Amniotic stem cell (primary cell): ENCODE data around the gene CFAP54.
"Not testable (repeated sequence)": the region's sequence is repeated elsewhere in the genome, so short reads cannot be mapped to it uniquely, and the experiment has no call there.

ENCODE experiments used
- DNase-seq: peaks from one replicate; lab custom pipeline; 2025; lab: John Stamatoyannopoulos, UW

The CFAP54 gene

DNA sequence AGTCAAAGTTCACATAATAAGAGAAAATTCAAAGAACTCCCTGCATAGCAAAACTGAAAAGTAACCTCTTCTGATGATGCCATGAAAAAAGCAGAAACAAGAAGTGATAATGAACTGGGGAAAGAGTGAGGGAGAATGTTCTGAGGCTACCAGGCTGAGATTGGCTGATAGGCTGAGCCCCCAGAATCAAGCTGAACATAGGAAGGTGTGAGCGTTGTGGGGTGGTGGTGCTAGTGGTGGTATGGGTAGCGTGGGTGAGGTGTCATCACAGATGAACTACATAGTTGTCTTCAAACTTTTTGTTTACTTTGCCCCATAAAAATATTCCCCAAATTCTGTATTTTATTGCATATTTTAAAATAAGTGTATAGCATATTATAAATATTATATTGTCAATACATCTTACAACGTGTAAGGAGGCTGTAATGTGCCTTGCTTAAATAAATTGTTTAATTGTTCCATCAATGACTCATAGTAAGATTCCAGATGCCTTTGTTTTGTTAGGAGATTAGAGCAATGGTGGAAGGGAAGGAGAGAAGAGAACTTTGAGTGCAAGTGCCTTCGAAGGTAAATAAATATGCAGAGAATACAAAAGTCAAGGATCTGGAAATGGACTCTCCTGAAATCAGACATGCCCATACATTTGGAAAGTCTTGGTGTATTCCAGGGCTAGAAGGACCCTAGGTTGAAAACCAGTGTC, 15.8 kb upstream of the CFAP54 start:
- no peak for DNase-seq

DNA sequence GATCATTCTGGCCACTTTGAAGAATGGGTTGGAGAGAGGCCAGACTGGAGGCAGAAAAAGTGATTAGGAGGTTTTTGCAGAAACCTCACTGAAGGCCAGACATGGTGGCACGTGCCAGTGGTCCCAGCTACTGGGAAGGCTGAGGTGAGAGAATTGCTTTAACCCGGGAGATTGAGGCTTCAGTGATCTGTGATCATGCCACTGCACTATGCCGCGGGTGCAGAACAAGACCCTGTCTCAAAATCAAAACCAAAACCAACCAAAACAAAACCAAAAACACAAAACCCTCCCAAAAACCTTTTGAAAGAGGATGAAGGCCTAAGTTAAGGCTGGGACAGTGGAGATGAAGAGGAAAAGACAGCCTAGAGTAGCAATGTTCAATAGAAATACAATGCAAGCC, 15.2 kb upstream of the CFAP54 start:
- DNase-seq: no peak

DNA sequence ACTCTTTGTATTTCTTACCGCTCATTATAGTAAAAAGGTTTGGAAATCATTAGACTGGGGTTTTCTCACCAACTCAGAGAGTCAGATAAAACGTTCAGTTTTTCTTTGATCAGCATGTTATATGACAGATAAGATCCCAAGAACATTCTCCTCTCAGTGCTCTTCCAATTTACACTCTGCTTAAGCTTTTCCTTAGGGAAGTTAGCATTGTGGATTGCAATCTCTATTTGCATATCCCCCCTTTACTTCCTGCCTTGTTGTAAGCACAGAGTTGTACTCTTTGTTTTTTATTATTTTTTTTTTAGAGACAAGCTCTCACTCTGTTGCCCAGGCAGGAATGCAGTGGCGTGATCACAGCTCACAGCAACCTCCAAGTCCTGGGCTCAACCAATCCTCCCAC, 11.4 kb upstream of the CFAP54 start:
- no peak for DNase-seq

DNA sequence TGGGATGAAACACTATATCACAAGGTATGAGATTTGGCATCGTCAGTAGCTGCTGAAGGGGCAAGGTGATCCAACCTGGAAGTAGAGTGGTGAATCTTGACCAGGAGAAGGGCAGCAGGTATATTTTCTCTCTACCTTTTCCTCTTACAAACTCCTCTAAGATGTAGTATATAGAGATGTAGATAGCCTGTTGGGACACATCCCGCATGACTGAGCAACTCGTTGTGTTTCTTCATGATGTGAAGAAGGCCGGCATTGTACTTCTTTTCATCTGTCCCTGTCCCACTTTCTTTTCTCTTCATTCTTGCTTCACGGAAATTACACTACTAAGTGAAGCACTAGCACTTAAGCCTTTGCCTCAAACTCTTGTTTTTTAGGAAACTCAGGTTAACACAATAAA, 7.3 kb upstream of the CFAP54 start:
- DNase-seq: no peak

DNA sequence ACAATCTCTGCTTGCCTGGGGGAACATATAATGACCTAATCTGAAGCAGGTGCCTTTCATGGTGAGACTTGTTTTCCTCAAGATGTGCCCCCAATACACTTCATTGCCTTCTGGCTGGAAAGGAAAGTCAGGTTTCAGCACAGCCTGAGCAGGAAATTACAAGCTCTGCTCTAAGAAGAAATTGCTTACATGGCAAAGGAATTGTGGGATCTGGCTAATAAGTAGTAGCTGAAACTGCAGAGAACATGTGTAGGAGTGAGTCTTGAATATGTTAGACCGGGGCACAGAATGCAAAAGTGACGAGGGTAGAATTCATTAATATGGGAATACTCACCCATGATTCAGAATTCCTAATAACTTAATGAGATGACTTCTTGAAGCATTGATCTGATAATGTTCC, 6.3 kb upstream of the CFAP54 start:
- no peak for DNase-seq

DNA sequence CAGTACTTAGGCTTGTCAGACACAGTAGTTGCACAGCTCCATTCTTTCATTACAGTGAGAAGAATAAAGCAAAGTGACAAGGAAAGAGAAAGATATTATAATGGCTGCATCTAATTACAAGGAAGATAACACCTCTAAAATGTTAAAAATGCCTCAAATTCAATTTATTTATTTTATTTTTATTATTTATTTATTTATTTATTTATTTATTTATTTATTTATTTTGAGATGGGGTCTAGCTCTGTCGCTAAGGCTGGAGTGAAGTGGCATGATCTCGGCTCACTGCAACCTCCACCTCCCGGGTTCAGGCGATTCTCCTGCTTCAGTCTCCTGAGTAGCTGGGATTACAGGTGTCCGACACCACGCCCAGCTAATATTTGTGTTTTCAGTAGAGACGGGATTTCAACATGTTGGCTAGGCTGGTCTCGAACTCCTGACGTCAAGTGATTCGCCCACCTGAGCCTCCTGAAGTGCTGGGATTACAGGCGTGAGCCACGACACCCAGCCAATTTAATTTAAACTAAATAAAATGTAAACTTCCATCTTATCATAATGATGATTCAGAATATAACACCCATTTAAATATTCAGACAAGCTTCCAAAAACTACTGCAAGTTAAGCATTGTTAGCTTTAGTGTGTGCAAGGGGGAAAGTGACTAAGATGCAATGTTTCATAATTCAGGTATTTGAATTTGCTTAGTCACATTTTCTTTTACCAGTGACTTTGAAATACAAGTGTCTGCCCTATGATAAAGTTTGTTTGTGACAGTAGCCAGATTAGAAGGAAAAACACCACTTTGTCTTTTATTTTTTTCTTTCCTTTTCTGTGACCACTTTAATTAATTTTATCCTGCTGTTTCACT, 2.4 kb upstream of the CFAP54 start:
- no peak for DNase-seq

DNA sequence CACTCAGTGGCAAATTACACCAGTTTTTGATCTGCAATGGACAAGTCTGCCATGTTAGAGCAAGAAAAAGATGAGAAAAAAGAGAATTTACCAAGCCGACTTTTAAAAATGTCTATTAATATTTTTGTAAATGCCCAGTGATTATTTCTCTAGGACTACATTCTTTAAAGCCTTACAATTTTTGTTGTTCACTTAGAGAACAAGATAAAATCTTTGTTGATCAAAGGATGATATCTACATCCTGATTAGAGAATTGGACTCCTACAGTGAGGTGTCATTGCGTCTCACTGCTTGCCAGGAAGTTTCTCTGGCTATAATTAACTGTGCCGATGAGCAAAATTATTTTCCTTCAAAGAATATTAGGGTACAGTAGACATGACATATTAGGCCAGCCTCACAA, 1.7 kb upstream of the CFAP54 start:
- no peak for DNase-seq

DNA sequence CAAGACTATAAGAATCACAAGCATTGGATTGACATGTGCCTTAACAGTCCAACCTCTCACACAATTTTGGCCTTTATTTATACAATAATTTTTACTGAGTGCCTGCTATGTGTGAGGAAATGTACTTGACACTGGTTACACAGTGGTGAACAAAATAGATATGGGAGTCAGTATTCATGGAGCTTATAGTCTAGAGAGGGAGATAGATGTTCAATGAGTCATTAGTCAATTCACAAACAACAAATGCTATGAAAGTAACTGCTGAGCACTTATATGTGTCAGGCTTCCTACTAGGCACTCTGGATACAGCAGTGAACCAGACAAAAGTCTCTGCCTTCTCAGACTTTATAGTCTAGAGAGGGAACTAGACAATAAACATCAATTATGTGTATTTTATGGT, 3.7 kb downstream of the CFAP54 start:
- DNase-seq: no peak

DNA sequence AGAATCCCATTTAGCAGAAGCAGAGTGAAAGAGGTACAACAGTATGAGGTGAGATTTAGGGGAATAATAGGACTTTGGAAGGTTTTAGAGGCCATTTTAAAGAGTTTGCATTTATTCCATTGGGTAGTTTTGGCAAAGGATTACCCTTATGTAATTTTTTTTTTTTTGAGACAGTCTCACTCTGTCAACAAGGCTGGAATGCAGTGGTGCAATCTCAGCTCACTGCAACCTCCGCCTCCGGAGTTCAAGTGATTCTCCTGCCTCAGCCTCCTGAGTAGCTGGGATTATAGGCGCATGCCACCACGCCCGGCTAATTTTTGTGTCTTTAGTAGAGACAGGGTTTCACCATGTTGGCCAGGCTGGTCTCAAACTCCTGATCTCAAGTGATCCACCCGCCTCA, 4.8 kb downstream of the CFAP54 start:
- DNase-seq: not testable (repeated sequence)

DNA sequence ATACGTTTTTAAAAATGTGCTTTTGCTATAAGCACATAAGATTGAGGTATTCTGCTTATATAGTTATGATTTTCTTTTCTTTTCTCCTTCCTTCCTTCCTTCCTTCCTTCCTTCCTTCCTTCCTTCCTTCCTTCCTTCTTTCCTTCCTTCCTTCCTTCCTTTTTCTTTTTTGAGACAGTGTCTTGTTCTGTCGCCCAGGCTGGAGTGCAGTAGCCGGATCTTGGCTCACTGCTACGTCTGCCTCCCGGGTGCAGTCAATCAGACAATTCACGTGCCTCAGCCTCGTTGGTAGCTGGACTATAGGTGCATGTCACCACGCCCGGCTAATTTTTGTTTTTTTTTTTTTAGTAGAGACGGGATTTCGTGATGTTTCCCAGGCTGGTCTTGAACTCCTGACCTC, 5.8 kb downstream of the CFAP54 start:
- DNase-seq: no peak

DNA sequence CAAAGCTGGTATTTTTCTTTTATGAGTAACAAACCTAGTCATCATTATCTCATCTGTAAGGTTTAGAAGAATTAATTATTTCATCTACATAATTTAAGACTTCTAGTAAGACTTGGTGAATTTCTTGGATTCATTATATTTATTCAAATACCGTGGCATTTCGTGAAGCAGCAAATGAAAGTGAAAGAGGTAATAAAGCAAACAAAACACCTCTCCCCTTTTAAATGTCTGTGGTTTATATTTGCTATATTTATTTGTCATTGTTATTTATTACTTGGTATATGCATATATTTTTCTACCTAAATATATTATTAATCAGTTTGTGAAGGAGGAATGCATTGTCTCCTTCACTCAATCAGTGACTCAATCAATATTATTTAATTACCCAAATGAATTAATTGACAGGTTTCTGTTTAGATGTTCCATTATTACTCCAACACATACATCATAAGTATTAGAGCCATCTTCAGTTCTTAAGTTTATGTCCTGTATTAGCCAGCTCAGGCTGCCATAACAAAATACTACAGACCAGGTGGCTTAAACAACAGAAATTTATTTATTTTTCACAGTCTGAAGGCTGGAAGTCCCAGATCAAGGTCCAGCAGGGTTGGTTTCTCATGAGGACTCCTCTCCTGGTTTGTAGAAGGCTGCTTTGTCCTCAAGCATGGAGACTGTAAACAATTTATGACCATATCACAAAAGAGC, 6.6 kb downstream of the CFAP54 start:
- no peak for DNase-seq

DNA sequence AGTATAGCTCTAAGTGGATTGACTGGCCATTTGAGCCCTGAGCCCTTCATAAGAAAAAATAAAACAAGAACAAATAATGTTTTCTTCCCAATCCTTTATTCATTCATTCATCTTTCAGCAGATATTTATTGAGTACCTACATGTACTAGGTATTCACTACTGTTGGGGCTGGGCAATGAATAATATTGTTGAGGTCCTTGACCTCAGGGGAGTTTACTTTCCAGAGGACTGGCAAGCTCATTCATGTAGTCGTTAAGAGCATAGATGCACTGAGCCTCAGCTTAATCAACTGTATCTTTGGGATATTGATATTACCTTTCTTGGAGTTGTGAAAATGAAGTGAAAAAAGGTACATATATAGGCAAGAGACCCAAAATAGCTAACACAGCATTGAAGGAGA, 7.6 kb downstream of the CFAP54 start:
- DNase-seq: no peak

DNA sequence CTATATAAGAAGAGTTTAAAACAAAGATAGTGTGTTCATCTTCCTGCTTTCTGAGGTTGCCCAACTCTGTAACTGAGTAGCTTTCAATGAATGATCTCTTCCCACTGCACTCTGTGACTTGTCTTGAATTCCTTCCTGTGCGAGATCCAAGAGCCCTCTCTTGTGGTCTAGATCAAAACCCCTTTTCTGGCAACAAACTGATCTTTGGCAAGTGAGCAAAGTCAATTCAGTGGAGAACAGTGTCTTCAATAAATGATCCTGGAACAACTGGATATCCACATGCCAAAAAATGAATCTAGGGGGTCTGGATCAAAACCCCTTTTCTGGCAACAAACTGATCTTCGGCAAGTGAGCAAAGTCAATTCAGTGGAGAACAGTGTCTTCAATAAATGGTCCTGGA, 8.5 kb downstream of the CFAP54 start:
- no peak for DNase-seq

DNA sequence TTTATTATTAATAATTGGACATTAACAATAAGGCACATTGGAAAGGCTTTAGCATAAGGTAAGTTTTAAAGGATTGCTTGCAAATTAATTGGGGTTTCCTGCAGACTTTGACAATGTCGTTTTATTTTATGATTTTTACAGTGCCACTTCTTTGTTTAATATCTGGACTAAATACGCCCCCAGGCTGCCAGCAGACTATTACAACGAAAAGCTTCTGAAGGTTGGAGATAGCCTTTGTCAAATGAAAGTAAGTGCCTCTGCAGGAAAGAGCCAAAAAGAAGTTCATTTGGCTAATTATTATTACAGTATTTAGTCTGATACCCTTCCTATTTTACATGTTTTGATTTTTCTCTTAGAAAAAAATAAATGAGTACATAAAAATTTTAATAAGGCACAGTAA, 11.3 kb downstream of the CFAP54 start:
- DNase-seq: no peak

DNA sequence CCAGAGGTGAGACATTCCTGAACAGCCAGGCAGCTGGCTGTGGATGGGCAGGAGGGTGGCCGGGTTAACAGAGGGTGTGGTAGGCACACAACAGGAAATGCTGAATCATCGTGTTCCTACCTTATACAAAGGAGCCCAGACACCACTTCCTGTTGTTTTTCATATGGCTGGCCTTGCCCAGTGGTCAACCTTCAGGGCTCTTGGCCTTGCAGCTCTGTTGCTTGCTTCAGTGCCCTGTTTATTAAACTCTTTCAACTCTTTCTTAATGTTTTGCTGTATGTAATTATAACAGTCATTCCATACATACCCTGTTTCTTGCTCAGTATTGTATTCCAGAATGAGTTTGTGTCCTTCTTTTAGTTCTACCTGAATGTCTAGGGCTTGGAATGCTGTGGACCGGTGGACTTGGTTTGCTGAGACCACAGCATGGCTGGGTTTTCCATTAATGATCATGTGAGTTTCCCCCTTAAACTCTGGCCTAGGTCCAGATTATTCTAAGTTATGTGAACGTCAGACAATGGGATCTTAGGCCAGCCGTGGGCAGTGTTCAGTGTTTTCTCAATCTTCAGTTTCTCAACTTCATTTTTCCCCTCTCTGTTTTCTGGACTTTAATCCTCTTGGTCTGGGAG, 11.9 kb downstream of the CFAP54 start:
- DNase-seq: no peak

DNA sequence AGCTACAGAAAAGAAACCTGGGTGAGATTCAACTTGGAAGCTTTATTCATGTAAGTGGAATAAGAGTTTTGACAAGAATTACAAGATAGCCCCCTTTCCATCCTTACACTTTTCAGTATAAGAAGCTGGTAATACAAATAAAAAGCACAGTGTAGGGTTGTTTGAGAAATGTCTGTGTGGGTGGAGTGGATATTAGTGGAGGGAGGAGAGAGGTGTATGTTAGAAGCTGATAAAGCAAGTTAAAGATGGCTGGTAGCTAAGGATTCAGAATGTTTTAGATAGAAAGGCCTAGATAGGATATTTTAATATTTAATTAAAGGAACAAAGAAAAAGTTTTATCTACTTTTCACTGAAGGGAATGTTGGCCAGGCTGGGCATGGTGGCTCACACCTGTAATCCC, 12.5 kb downstream of the CFAP54 start:
- DNase-seq: no peak

DNA sequence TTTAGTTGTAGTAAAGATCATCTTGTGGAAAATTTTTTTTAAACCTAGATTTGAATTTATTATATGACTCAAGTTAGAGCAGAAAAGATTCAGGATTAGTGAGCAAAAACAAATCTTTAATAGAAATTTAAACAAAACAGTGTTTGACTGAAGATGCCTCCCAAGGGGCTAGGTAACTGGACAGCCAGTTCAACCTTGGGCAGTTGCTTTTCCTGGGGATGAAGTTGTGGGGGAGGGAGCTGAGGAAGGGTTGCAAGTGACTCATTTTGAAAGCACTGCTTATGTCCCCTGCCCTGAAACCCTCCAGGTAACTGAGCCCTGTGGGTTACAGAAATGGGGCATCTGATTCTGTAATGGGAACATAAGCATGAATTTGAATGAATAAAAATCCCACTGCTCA, 13.1 kb downstream of the CFAP54 start:
- DNase-seq: no peak

DNA sequence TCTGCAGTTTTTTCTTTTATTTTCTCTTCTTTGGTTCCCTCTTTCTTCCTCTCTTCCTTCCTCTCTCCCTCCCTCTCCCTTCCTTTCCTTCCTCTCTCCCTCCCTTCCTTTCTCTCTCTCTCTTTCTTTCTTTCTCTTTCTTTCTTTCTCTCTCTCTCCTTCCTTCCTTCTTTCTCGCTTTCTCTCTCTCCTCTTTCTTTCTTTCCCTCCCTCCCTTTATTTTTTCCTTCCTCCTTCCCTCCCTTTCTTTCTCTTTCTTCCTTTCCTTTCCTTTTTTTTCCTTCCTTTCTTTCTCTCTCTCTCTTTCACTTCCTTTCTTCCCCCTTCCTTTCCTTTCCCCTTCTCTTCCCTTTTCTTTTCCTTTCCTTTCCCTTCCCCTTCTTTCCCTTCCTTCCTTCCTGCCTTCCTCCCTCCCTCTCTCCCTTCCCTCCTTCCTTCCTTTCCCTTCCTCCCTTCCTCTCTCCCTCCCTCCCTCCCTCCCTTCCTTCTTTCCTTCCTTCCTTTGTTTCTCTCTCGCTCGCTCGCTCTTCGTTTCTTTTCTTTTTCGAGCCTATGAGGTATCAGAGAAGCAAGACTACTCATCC, 13.7 kb downstream of the CFAP54 start:
- DNase-seq: no peak

DNA sequence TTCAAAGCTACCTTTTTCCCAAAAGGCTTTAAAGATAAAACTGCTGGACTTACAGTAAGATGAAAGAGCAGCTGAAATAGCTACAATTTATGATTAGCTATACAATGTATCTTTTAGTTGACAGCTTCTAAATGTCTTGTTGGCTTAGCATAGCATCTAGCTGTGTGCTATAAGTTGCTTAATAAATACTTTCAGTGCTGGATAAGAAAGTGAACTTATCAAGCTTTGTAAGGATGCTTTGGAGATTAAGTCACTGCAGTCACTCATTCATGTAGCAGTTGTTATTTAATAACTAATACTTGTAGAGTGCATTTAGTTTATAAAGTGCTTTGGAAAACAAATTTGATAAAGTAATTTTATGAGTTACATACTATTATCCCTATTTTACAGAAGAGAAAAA, 14.6 kb downstream of the CFAP54 start:
- no peak for DNase-seq

DNA sequence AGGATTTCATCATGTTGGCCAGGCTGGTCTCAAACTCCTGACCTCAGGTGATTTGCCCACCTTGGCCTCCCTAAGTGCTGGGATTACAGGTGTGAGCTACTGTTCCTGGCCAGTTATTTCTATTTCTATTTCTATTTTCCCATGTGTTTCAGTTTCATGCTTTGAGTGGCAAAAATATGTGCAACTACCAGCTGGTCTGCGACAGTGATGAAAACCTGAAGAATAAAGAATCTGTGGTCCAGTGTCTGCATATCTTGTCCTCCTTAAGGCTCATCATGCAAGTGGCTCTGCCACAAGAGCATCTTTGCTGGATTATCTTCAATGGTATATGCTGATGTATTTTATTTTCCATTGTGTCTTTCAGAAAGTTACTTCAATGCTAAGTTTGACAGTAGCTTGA, 17.4 kb downstream of the CFAP54 start:
- no peak for DNase-seq

DNA sequence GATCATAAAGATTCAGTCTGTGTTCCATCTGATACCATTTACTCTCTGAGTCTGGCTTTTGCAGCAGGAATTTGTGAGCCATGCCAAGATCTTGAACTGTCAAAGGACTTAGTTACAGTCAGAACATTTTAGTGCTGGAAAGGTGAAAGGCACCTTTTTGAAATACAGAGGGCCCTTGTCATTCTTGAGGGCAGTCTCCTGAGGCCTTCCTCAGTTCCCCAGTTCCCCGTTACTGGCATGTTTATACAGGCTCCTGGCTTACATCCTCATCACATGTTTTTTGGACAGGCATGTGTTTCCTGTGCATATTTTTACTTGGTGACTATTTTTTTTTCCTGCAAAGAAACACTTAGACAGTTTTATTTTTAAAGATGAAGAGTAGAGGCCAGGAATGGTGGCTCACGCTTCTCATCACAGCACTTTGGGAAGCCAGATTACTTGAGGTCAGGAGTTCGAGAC, 21.0 kb downstream of the CFAP54 start:
- DNase-seq: no peak

DNA sequence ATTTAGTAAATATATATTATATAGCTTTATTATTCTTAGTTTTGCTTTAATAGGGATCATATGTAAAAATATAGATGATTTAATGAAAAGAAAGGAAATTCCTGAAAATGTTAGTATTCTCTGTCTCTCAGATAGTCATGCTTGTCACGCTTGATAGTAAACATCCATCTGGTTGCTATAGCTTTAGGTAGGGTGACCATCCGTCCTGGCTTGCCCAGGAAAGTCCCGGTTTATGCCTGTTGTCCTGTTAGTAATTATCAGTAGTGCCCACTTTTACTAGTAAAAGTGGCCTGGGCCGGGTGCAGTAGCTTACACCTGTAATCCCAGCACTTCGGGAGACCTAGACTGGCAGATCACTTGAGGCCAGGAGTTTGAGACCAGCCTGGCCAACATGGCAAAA, 23.8 kb downstream of the CFAP54 start:
- no peak for DNase-seq
